ENCODE results near the gene HCN4.
A peak's percentile ranks its signal among the peaks of the same experiment; 100 is the strongest.

HCN4 gene

DNA sequence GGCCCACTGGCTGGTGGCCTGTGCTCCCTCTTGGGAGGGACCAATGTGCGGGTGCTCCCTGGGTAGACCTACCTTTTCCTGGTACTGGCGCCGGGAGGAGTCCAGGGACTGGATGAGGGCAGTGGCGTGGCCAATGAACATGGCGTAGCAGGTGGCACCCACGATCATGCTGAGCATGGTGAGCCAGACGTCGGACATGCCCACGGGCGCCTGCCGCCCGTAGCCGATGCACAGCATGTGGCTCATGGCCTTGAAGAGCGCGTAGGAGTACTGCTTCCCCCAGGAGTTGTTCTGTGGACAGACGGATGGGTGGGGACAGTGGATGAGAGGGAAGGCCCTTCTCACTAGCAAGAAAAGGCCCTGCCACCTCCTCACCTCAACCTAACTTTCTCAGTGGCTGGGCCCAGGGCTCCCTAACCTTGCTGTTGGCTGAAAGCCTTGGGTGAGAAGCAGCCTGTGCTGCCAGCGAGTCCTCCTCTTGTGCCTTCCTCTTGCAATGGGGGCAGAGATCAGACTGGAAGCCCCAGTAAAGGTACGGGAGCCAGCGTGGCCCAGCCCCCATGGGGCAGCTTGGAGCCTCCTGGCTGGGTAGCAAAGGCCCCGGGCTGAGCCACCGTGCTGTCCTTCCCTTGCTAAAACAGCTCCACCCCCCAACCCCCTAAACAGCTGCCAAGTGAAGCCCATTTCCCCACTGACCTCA, 39.1 kb downstream of the HCN4 start:
- no peak overlapping the region for H3K27ac ChIP-seq
- no peak for TF ChIP-seq CTCF (conservative IDR thresholded peaks at IDR 0.05)

DNA sequence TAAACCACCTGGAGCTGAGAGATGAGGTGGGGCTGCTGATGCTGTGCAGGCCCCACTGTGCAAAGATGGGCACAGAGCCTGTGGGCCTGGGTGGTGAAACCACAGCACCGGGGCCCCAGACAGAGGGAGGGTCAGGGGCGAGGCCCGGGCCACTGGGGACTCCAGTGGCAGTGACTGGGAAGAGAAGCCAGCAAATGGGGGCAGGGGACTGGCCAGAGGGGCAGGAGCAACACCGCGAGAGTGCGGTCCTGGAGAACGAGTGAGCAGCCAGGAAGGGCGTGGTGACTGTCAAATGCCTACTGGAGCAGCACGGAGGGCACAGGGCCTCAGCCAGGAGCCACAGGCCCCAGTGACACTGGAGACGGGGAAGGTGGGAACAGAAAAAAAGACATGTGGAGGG, 39.8 kb downstream of the HCN4 start:
- TF ChIP-seq CTCF (conservative IDR thresholded peaks at IDR 0.05), result no peak
- H3K27ac ChIP-seq, result no peak overlapping the region

GRCh38 chr15:73328149-73328820, 40.5 kb downstream of the HCN4 start:
- TF ChIP-seq CTCF (conservative IDR thresholded peaks at IDR 0.05), result no peak
- H3K27ac ChIP-seq, result no peak overlapping the region

DNA sequence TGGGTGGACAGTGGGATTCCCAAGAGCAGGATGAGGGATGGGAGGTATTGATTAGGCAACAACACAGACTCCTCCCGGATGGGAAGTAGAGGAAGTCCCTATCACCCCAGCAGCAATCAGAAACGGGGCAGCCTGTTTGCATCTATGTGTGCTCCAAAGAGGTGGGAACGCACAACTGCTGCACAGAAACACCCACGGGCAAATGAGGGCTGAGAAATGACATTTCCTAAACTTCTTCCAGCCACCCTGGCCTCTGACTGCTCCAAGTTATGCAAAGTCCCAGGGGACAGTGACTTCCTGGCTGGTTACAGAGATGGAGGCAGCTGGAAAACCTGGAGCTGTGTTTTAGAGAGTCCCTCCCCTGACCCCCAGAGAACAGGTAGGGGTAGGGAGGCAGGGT, 42.6 kb downstream of the HCN4 start:
- no peak for TF ChIP-seq CTCF (conservative IDR thresholded peaks at IDR 0.05)
- no peak overlapping the region for H3K27ac ChIP-seq

GRCh38 chr15:73325191-73325861, 43.4 kb downstream of the HCN4 start:
- no peak overlapping the region for H3K27ac ChIP-seq
- TF ChIP-seq CTCF (conservative IDR thresholded peaks at IDR 0.05), result peak; percentile 3; the same call in 1 of the 2 replicates

DNA sequence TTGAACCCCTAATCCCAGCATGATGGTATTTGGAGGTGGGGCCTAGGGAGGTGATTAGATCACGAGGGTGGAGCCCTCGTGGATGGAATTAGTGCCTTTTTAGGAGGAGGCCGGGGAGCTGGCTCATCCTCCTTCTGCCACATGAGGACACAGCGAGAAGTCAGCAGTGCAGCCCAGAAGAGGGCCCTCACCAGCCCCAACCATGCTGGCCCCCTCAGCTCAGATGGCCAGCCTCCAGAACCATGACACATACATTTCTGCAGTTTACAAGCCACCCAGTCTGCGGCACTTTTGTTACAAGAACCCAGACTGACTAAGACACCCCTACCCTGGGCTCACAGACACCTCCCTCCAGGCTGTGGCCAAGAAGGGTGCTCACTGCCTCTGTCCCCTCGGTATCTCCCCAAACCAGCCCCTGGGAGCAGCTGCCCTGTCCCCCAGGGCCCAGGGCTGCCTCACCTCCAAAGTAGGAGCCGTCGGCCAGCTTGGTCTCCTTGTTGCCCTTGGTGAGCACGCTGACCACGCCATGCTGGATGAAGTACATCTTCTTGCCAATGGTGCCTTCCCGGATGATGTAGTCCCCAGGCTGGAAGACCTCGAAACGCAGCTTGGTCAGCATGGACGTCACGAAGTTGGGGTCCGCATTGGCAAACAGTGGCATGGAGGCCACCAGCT, 44.1 kb downstream of the HCN4 start:
- no peak for TF ChIP-seq CTCF (conservative IDR thresholded peaks at IDR 0.05)
- no peak overlapping the region for H3K27ac ChIP-seq

DNA sequence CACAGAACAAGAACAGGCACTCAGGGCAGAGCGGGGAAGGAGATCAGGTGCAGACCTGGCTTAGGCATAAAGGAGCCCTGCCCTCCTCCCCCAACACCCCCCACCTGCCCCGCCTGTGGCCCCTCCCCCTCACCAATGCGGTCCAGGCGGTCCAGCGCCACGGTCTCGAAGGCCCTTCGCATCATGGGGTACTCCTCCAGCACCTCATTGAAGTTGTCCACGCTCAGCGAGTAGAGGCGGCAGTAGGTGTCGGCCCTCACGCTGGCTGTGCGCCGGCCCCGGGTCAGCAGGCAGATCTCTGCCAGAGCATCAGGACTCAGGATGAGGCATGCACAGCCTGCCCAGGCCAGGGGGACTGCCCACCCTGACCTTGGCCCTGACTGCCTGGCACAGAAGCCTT, 44.8 kb downstream of the HCN4 start:
- no peak overlapping the region for H3K27ac ChIP-seq
- TF ChIP-seq CTCF (conservative IDR thresholded peaks at IDR 0.05), result no peak
